ENCODE results near the gene ATG9A. TPM values are rescaled to one million over a fixed set of nuclear protein-coding genes. Genes with fewer than 3 reads are reported as not detected.

Gene ATG9A
- total RNA-seq, 1 experiment from 2014 or later, result 52.1 TPM

DNA sequence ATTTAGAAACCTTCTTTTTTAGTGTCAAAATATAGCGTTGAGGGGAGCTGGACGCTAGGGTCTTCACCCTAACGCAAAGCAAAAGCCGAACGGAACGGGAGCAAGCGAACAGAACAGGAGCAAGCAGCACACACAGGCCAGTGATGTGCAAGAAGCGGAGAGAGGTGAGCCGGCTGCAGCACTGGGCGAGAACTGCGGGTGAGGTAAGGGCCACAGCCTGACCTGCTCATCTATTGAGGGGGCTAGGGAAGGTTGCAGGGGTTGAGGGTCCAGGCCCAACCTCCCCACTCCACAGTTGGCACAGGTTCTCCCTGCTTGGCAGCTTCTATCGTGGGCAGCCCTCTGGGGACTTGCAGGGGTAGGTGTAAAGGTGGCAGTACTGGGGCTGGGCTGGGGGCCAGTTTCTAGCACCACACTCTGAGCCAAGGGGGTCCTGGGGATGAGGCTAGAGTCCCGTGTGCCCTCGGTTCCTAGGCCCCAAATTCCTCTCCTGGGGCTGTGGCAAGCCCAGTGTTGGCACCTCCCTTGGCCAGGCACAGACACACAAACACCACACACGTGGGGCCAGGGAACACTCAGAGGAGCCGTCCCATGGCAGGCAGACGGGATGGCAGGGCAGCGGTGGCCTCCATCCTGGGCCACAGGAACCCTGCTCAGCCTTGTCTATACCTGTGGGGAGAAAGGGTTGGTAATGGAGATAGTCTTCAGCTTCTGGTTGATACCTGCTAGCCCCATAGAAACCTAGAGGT lies 9.5 kb downstream of the ATG9A start:
- Mint-ChIP-seq H3K4me1 (ENCODE audit: insufficient read depth, unreplicated experiment) (no peaks in the 10 kb centered on the region), H3K4me3 (ENCODE audit: unreplicated experiment) (no peak overlapping the region), H3K27ac (ENCODE audit: low read depth, unreplicated experiment) (no peak overlapping the region), H3K9me3 (ENCODE audit: unreplicated experiment) (no peaks in the 10 kb centered on the region), H3K36me3 (ENCODE audit: insufficient read depth, unreplicated experiment) (peaks cover 38% of the 10 kb centered on the region), H3K27me3 (ENCODE audit: insufficient read depth, unreplicated experiment) (no peaks in the 10 kb centered on the region)
- ChIA-PET CTCF (interaction anchor here (0.7 to 5.2 kb wide), 8 partner anchors 23 to 78 kb away, joined by 3 to 24 read pairs (median 3); partner anchors contain the start of genes GLB1L and STK16), POLR2A (interaction anchor here (1.2 to 6.3 kb wide), 6 partner anchors 9 to 59 kb away, joined by 3 to 127 read pairs (median 54); partner anchors contain the start of genes ANKZF1, ATG9A, CNPPD1 and DNAJB2)
- no peak for DNase-seq (ENCODE audit: unreplicated experiment)
- BruUV-seq (replicated peaks), result no TSS peak
- TF ChIP-seq, protein P1, sequence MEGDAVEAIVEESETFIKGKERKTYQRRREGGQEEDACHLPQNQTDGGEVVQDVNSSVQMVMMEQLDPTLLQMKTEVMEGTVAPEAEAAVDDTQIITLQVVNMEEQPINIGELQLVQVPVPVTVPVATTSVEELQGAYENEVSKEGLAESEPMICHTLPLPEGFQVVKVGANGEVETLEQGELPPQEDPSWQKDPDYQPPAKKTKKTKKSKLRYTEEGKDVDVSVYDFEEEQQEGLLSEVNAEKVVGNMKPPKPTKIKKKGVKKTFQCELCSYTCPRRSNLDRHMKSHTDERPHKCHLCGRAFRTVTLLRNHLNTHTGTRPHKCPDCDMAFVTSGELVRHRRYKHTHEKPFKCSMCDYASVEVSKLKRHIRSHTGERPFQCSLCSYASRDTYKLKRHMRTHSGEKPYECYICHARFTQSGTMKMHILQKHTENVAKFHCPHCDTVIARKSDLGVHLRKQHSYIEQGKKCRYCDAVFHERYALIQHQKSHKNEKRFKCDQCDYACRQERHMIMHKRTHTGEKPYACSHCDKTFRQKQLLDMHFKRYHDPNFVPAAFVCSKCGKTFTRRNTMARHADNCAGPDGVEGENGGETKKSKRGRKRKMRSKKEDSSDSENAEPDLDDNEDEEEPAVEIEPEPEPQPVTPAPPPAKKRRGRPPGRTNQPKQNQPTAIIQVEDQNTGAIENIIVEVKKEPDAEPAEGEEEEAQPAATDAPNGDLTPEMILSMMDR (IDR thresholded peaks at IDR 0.05; ENCODE audit: unreplicated experiment), result no peak
- intact Hi-C loops (cut with micrococcal nuclease), result loop anchor here (2.0 kb wide), 2 partner anchors 33 to 79 kb away; partner anchors contain the start of genes TUBA4A and TUBA4B

DNA sequence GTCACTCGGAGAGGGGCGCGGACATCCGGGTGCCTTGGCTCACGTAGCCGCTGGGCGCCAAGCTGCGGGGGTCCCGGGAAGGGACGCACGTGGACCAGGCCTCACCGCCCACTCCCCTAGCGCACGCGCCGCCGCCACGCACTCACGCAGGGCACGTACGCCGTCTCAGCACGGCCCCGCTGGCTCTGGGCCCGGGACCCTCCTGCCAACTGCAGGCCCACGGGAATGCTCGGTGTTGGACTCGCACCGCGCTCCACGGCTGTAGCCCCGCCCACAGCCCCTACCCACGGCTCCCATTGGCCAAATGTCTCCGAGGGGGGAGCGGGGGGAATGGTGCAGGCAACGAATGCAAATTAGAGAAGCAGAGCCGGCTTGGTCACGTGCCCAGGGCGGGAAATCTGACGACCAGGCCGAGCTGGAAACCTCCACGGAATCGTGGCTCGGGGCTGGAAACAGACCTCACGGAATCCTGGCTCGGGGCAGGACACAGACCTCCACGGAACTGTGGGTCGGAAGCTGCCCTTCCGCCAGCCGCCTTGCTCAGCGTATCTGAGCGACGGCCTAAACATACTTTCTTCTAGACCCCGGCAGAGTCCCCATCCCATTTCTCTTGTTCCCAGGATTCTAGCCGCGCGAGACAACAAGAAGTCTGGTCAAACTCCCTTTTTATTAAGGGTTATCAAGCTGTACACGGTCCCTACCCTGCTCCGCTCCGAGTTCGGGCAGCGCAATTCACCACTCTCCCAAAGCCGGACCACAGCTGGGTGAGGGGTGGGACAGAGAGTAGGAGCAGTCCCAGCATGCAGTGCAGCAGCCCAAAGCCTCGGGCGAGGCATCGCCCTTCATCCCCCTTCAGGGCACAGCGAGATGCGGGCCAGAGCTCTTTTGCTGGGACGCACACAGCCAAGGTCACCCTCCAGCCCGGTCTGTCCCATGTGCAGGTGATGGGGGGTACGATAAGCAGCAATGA lies 10.4 kb downstream of the ATG9A start, which contains the start of gene ABCB6:
Gene ABCB6 (minus strand): TSS at position 227 of the 970 bp plus-strand sequence. CDS start 285 bp downstream, outside the sequence.
- ChIA-PET POLR2A (interaction anchor here (0.8 to 6.3 kb wide), 14 partner anchors 9 to 68 kb away, joined by 3 to 127 read pairs (median 6); partner anchors contain the start of genes ANKZF1, ATG9A, CNPPD1 and DNAJB2), CTCF (interaction anchor here (0.7 to 5.2 kb wide), 9 partner anchors 8 to 80 kb away, joined by 3 to 24 read pairs (median 3); partner anchors contain the start of gene TUBA4B)
- peaks cover 40% of the 10 kb centered on the region for H3K36me3 Mint-ChIP-seq (ENCODE audit: insufficient read depth, unreplicated experiment)
- TF ChIP-seq, protein P1 (IDR thresholded peaks at IDR 0.05; ENCODE audit: unreplicated experiment), result no peak
- intact Hi-C loops (cut with micrococcal nuclease), result loop anchor here (2.0 kb wide), 2 partner anchors 34 to 80 kb away; partner anchors contain the start of genes TUBA4A and TUBA4B
- H3K9me3 Mint-ChIP-seq (ENCODE audit: unreplicated experiment), result no peaks in the 10 kb centered on the region
- no peaks in the 10 kb centered on the region for H3K4me1 Mint-ChIP-seq (ENCODE audit: insufficient read depth, unreplicated experiment)
- no peaks in the 10 kb centered on the region for H3K27me3 Mint-ChIP-seq (ENCODE audit: insufficient read depth, unreplicated experiment)
- no TSS peak for BruUV-seq (replicated peaks)
- H3K4me3 Mint-ChIP-seq (ENCODE audit: unreplicated experiment), result peak within 1 kb of the TSS; percentile 82
- H3K27ac Mint-ChIP-seq (ENCODE audit: low read depth, unreplicated experiment), result peak within 1 kb of the TSS; percentile 83
- peak; percentile 91 for DNase-seq (ENCODE audit: unreplicated experiment)

DNA sequence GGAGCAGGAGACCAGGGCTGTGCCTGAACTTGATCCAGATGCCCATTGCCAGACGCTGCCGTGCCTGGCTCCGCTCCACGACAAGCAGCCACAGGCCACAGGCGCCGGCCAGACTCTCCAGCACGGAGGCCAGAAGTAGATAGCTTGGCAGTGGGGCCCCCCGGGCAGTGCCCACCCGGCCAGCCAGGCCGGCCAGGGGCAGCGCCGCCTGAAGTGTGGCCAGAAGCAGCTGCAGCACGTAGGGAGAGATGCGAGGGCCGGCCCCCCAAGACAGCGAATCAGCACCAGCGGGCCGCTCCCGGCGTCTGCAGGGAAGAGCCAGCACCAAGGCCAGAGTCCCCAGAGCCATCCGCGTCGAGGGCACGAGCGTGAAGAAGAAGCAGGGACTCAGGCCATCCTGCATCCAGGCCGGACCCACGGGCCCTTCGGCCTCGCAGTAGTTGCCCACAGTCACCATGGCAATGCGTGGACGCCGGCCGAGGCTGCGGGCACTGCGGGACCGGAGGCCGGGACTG lies 11.2 kb downstream of the ATG9A start:
- DNase-seq (ENCODE audit: unreplicated experiment), result peak; percentile 66
- peak overlapping the region; percentile 82 for H3K4me3 Mint-ChIP-seq (ENCODE audit: unreplicated experiment)
- ChIA-PET POLR2A (interaction anchor here (1.0 to 6.3 kb wide), 18 partner anchors 10 to 169 kb away, joined by 3 to 127 read pairs (median 6); partner anchors contain the start of genes ANKZF1, ATG9A, CNPPD1 and DNAJB2), CTCF (interaction anchor here (0.7 to 5.2 kb wide), 10 partner anchors 9 to 200 kb away, joined by 3 to 24 read pairs (median 4); partner anchors contain the start of gene TUBA4B)
- no peaks in the 10 kb centered on the region for H3K4me1 Mint-ChIP-seq (ENCODE audit: insufficient read depth, unreplicated experiment)
- no peaks in the 10 kb centered on the region for H3K27me3 Mint-ChIP-seq (ENCODE audit: insufficient read depth, unreplicated experiment)
- H3K9me3 Mint-ChIP-seq (ENCODE audit: unreplicated experiment), result no peaks in the 10 kb centered on the region
- peaks cover 41% of the 10 kb centered on the region for H3K36me3 Mint-ChIP-seq (ENCODE audit: insufficient read depth, unreplicated experiment)
- TF ChIP-seq, protein P1 (IDR thresholded peaks at IDR 0.05; ENCODE audit: unreplicated experiment), result no peak
- peak overlapping the region; percentile 83 for H3K27ac Mint-ChIP-seq (ENCODE audit: low read depth, unreplicated experiment)
- intact Hi-C loops (cut with micrococcal nuclease), result loop anchor here (2.0 kb wide), 2 partner anchors 35 to 81 kb away; partner anchors contain the start of genes TUBA4A and TUBA4B
- no TSS peak for BruUV-seq (replicated peaks)

Measured in MCF 10A (cell line).